SK-N-MC (cell line): ENCODE measurements around the gene EFL1.

Source experiments
- EZH2 ChIP-seq: fragments of 200-600 bp; sonication (generic); IDR thresholded peaks from one replicate; pipeline ENCODE4 v1.6.1; 2017; ENCODE audit warnings: antibody characterized with exemption
- FOXP2 ChIP-seq: optimal IDR thresholded peaks from 2 replicates; pipeline ENCODE3; 2011; ENCODE audit warnings: mild to moderate bottlenecking, moderate library complexity; ENCODE audit not compliant: insufficient read depth; ENCODE audit errors: extremely low read length, control extremely low read depth
- POLR2AphosphoS5 ChIP-seq: IDR thresholded peaks from 2 replicates; pipeline ENCODE4 v1.6.1; 2012; ENCODE audit warnings: mild to moderate bottlenecking, low read depth, low read length, borderline replicate concordance

- no peak for TF ChIP-seq POLR2AphosphoS5
- TF ChIP-seq EZH2: no peak
- TF ChIP-seq FOXP2: no peak
Observed at GRCh38 chr15:82129149-82129692, 133.3 kb downstream of the EFL1 start.
